Measurements from ENCODE around the gene BTN1A1.
A peak's percentile ranks its signal among the peaks of the same experiment; 100 is the strongest.

DNA sequence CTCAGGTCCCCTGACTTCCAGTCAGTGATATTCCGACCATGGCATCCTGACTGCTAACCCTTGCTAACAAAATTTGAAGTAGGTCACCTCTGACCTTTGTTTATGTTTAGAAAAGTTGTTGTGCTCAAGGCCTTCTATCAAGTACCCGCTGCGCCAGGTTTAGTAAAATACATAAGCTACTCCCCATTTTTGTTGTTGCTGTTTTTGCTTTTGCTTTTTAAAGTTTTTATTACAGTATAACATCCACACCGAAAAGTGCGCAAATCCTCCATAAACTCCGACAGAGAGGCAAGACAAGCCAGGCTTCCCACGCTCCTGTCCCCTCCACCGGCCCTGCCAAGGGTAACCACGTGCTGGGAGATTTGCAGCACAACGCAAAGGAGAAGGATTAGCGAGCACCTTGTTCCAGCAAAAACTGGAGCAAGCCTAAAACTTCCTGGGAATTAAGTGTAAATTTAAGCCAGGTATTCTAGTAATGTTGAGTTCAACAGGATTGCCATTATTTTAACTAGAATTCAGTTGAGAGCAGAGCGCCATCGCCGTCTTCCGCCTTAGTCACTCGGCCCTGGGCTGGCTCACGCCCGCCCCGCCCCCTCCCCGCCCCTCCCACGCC is 20.2 kb downstream of the BTN1A1 start:
- peak; percentile 50; the same call in 1 of the 2 replicates for TF ChIP-seq POLR2AphosphoS5 (IDR thresholded peaks at IDR 0.05; ENCODE audit: borderline replicate concordance, low read depth, low read length)
- no peak for TF ChIP-seq FOXP2 (optimal IDR thresholded peaks at IDR 0.05; ENCODE audit: control extremely low read depth, extremely low read length, insufficient read depth)
